HepG2 (cell line): Measurements from ENCODE around the gene TUBA4A. TPM values are rescaled to one million over a fixed set of nuclear protein-coding genes. Genes with fewer than 3 reads are reported as not detected.

Source experiments
- BHLHE40 ChIP-seq: IDR thresholded peaks from 2 replicates; pipeline ENCODE4 v1.6.1; 2011; ENCODE audit warnings: low read length, improper control_type of control experiment
- CENPT ChIP-seq: sonication (generic); formaldehyde crosslinking; IDR thresholded peaks from 2 replicates; pipeline ENCODE4 v1.8.0; 2022; ENCODE audit warnings: low read depth, mild to moderate bottlenecking, moderate library complexity, missing genetic modification reagents
- CREBL2 ChIP-seq: sonication (generic); formaldehyde crosslinking; IDR thresholded peaks from 2 replicates; pipeline ENCODE4 v1.8.1; 2023; ENCODE audit warnings: missing genetic modification reagents, mild to moderate bottlenecking, borderline replicate concordance
- GPN1 ChIP-seq: sonication (generic); formaldehyde crosslinking; IDR thresholded peaks from 2 replicates; pipeline ENCODE4 v1.5.1; 2020; ENCODE audit warnings: missing genetic modification reagents, borderline replicate concordance
- HOXD1 ChIP-seq: sonication (generic); formaldehyde crosslinking; IDR thresholded peaks from 2 replicates; pipeline ENCODE4 v1.5.0; 2020; ENCODE audit warnings: missing genetic modification reagents
- NR2F2 ChIP-seq: IDR thresholded peaks from 2 replicates; pipeline ENCODE4 v1.6.1; 2012; ENCODE audit warnings: low read depth, inconsistent platforms, borderline replicate concordance
- PITX1 ChIP-seq: sonication (generic); formaldehyde crosslinking; IDR thresholded peaks from 2 replicates; pipeline ENCODE4 v1.5.1; 2020; ENCODE audit warnings: mild to moderate bottlenecking, missing genetic modification reagents
- TAF1 ChIP-seq: sonication (generic); formaldehyde crosslinking; IDR thresholded peaks from 2 replicates; pipeline ENCODE4 v1.4.0; 2020; ENCODE audit warnings: missing genetic modification reagents
- TSC22D2 ChIP-seq: sonication (generic); formaldehyde crosslinking; IDR thresholded peaks from 2 replicates; pipeline ENCODE4 v1.5.1; 2020; ENCODE audit warnings: missing genetic modification reagents, mild to moderate bottlenecking, borderline replicate concordance
- ZBTB38 ChIP-seq: sonication (generic); formaldehyde crosslinking; IDR thresholded peaks from 2 replicates; pipeline ENCODE4 v1.5.1; 2020; ENCODE audit warnings: mild to moderate bottlenecking, missing genetic modification reagents
- ZBTB39 ChIP-seq: sonication (generic); formaldehyde crosslinking; IDR thresholded peaks from 2 replicates; pipeline ENCODE4 v1.5.0; 2020; ENCODE audit warnings: missing genetic modification reagents
- ZC3H13 ChIP-seq: sonication (generic); formaldehyde crosslinking; IDR thresholded peaks from 2 replicates; pipeline ENCODE4 v1.8.1; 2023; ENCODE audit warnings: mild to moderate bottlenecking, missing genetic modification reagents, moderate library complexity
- ZMAT5 ChIP-seq: sonication (generic); formaldehyde crosslinking; IDR thresholded peaks from 2 replicates; pipeline ENCODE4 v1.5.0; 2020; ENCODE audit warnings: mild to moderate bottlenecking, low read depth, missing genetic modification reagents, borderline replicate concordance
- ZNF350 ChIP-seq: sonication (generic); formaldehyde crosslinking; IDR thresholded peaks from 2 replicates; pipeline ENCODE4 v1.4.0; 2020; ENCODE audit warnings: mild to moderate bottlenecking, low read depth, missing genetic modification reagents, borderline replicate concordance
- ZNF407 ChIP-seq: sonication (generic); formaldehyde crosslinking; IDR thresholded peaks from one replicate; pipeline ENCODE4 v1.5.1; 2020; ENCODE audit warnings: mild to moderate bottlenecking, missing genetic modification reagents; ENCODE audit errors: not compliant biosample characterization
- ZNF546 ChIP-seq: sonication (generic); formaldehyde crosslinking; conservative IDR thresholded peaks from 2 replicates; pipeline ENCODE4 v1.8.1; 2023; ENCODE audit warnings: mild to moderate bottlenecking, missing genetic modification reagents
- ZNF570 ChIP-seq: sonication (generic); formaldehyde crosslinking; IDR thresholded peaks from 2 replicates; pipeline ENCODE4 v1.4.0; 2020; ENCODE audit warnings: mild to moderate bottlenecking, missing genetic modification reagents, borderline replicate concordance
- polyA plus RNA-seq, 8 experiments: library from polyadenylated mRNA; depleted of rRNA in 3 of 8; stranded (reverse) in 7 of 8; unstranded in 1 of 8; fragments of >200 nt; fragmentation: Illumina TruSeq in 4 of 8; extraction: Trizol in 4 of 8; gene quantifications; 2 replicates each; pipeline versions ENCODE4 v1.2.1 to v1.2.3, GENCODE V29; 2011 to 2016; ENCODE audit warnings: low read depth in 4 of 8, missing spikeins in 1 of 8, mixed read lengths in 1 of 8; ENCODE audit not compliant: insufficient read depth in 1 of 8
- total RNA-seq, 5 experiments: library from RNA; depleted of rRNA; stranded (reverse); fragments of >200 nt; fragmentation: Illumina TruSeq; extraction: Trizol; gene quantifications; 2 replicates each; pipeline ENCODE4 v1.2.3, GENCODE V29; 2016; ENCODE audit warnings: low read depth in 1 of 5

TUBA4A gene
- total and polyA plus RNA-seq, 2 of the 13 experiments (the other 11 are each of a cell fraction or from before 2014, with no cell fraction given): 1.3 to 12.7 TPM

- TF ChIP-seq ZNF407 (CRISPR knock-in tag) (peak; percentile 92), GPN1 (CRISPR knock-in tag) (no peak), ZNF546 (CRISPR knock-in tag) (peak; percentile 65; the same call in 1 of the 2 replicates), ZMAT5 (CRISPR knock-in tag) (no peak), CREBL2 (CRISPR knock-in tag) (peak; percentile 88; the same call in 1 of the 2 replicates), TAF1 (CRISPR knock-in tag) (peak; percentile 96), BHLHE40 (peak; percentile 51; the same call in 1 of the 2 replicates), CENPT (peak; percentile 84), TSC22D2 (CRISPR knock-in tag) (peak; percentile 90), ZNF350 (CRISPR knock-in tag) (peak; percentile 97), HOXD1 (CRISPR knock-in tag) (peak; percentile 92), ZBTB38 (peak; percentile 78), ZBTB39 (CRISPR knock-in tag) (no peak), PITX1 (peak; percentile 55; the same call in 1 of the 2 replicates), ZC3H13 (CRISPR knock-in tag) (peak; percentile 83), ZNF570 (CRISPR knock-in tag) (peak; percentile 80; the same call in 1 of the 2 replicates), NR2F2 (peak; percentile 46; the same call in 1 of the 2 replicates)
Observed at GRCh38 chr2:219245148-219245898, 8.4 kb downstream of the TUBA4A start, which contains the start of the genes GLB1L and STK16 (continued).
